ENCODE data around the gene GPATCH2L. TPM values are rescaled to one million over a fixed set of nuclear protein-coding genes. Genes with fewer than 3 reads are reported as not detected.

The GPATCH2L gene
- total RNA-seq, 1 experiment from 2014 or later = 71.8 TPM

DNA sequence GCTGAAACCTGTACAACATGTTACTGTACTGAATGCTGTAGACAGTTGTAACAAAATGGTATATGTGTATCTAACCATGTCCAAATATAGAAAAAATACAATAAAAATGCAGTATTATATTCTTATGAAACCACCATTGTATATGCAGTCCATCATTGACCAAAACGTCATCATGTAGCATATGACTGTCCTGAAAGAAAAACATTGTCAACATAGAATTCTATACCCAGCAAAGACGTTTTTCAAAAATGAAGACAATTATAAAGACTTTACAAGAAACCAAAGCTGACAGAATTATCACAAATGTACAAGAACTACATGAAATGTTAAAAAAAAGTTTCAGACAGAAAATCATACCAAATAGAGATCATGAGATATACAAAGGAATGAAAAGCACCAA lies 8.1 kb upstream of the GPATCH2L start:
- DNase-seq = no peak
- H3K4me2 ChIP-seq (ENCODE audit: low read depth, low read length, poor library complexity, severe bottlenecking) = no peak overlapping the region
- no peaks in the 10 kb centered on the region for H3K36me3 ChIP-seq (ENCODE audit: insufficient read depth, low read length)
- H3K9me3 ChIP-seq (ENCODE audit: low read length) = no peaks in the 10 kb centered on the region
- no peaks in the 10 kb centered on the region for H3K4me1 ChIP-seq (ENCODE audit: low read length)
- H3K27me3 ChIP-seq (ENCODE audit: low read length) = no peaks in the 10 kb centered on the region
- H2AFZ ChIP-seq (ENCODE audit: low read length) = no peak overlapping the region
- H3K9me2 ChIP-seq (replicated peaks; ENCODE audit: insufficient read depth, low read length) = no peaks in the 10 kb centered on the region
- H3K9ac ChIP-seq (ENCODE audit: low read length) = no peak overlapping the region
- H3K79me2 ChIP-seq (ENCODE audit: low read length) = no peaks in the 10 kb centered on the region
- H4K20me1 ChIP-seq (ENCODE audit: insufficient read depth, low read depth, low read length) = no peaks in the 10 kb centered on the region
- no peak overlapping the region for H3K27ac ChIP-seq (ENCODE audit: low read length)
- H3K4me3 ChIP-seq (ENCODE audit: low read length) = no peak overlapping the region

DNA sequence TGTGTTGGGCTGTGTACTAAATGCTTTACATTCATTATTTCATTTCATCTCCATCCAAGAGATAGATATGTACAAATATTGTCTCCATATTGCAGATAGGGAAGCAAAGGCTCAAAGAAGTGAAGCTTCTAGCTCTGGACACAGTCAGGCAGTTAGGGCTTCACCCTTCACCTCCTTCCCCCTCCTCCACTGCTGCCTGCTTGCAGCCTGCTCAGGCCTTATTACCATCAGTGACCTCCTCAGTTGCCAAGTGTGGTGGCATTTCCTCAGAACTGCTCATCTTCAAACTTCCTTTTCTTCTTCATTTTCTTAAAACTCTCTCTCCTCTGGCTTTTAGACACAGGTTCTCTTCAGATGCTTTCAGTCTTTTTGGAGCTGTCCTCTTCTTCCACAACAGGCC lies 4.7 kb upstream of the GPATCH2L start:
- H3K4me2 ChIP-seq (ENCODE audit: low read depth, low read length, poor library complexity, severe bottlenecking) = no peak overlapping the region
- no peak overlapping the region for H2AFZ ChIP-seq (ENCODE audit: low read length)
- no peak overlapping the region for H3K27ac ChIP-seq (ENCODE audit: low read length)
- peaks cover 6% of the 10 kb centered on the region for H3K4me1 ChIP-seq (ENCODE audit: low read length)
- peaks cover 2% of the 10 kb centered on the region for H3K79me2 ChIP-seq (ENCODE audit: low read length)
- no peak overlapping the region for H3K4me3 ChIP-seq (ENCODE audit: low read length)
- H4K20me1 ChIP-seq (ENCODE audit: insufficient read depth, low read depth, low read length) = no peaks in the 10 kb centered on the region
- H3K27me3 ChIP-seq (ENCODE audit: low read length) = no peaks in the 10 kb centered on the region
- no peaks in the 10 kb centered on the region for H3K9me3 ChIP-seq (ENCODE audit: low read length)
- no peaks in the 10 kb centered on the region for H3K9me2 ChIP-seq (replicated peaks; ENCODE audit: insufficient read depth, low read length)
- no peak overlapping the region for H3K9ac ChIP-seq (ENCODE audit: low read length)
- DNase-seq = no peak
- H3K36me3 ChIP-seq (ENCODE audit: insufficient read depth, low read length) = no peaks in the 10 kb centered on the region

DNA sequence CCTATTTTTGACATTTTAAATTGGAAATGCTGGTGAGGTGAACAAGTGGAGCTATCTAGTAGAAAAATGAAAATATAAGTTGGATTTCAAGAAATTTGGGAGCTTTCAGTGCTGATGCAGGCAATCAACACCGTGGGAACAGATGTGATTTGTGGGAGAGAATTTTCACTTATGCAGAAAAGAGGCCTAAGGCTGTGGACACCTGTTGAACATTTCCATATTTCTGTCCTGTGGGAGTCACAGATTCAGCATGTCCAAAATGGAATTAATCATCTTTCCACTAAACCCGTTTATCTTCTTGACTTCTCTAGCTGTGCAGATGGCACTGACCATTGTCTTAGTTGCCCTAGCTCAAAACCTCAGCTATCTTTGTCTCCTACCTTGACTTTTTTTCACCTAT lies 2.5 kb upstream of the GPATCH2L start:
- peaks cover 6% of the 10 kb centered on the region; the same call in 1 of the 2 replicates for H3K36me3 ChIP-seq (ENCODE audit: insufficient read depth, low read length)

DNA sequence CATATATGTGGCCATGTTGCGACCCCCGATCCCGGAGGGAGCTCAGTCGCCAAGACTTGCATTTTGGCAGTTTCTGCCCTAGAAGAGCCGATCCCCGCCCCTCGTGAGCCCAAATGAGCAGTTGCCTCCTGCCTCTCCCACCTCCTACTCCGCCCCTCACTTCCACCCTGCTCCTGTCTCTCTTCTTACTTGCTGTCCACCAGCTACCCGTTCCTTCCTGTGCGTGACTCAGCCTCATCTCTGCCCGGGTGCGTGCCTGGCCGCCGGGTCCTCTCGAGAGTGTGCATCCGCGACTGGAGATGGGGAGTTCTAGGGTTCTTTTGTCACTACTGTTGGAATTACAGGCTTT lies 585 bp downstream of the GPATCH2L start:
- Histone ChIP-seq H4K20me1 (ENCODE audit: insufficient read depth, low read depth, low read length) (peaks cover 34% of the 10 kb centered on the region), H3K4me2 (ENCODE audit: low read depth, low read length, poor library complexity, severe bottlenecking) (peak overlapping the region; percentile 89), H3K79me2 (ENCODE audit: low read length) (peaks cover 55% of the 10 kb centered on the region), H3K4me1 (ENCODE audit: low read length) (peaks cover 53% of the 10 kb centered on the region), H3K27me3 (ENCODE audit: low read length) (no peaks in the 10 kb centered on the region), H3K36me3 (ENCODE audit: insufficient read depth, low read length) (peaks cover 37% of the 10 kb centered on the region), H3K9me2 (replicated peaks; ENCODE audit: insufficient read depth, low read length) (no peaks in the 10 kb centered on the region), H3K4me3 (ENCODE audit: low read length) (peak overlapping the region; percentile 93), H2AFZ (ENCODE audit: low read length) (peak overlapping the region; percentile 55; the same call in 1 of the 2 replicates), H3K9ac (ENCODE audit: low read length) (peak overlapping the region; percentile 93), H3K9me3 (ENCODE audit: low read length) (no peaks in the 10 kb centered on the region), H3K27ac (ENCODE audit: low read length) (peak overlapping the region; percentile 64)
- DNase-seq = peak; percentile 90

More for the DNA sequence above, 2.5 kb upstream of the GPATCH2L start:
- Histone ChIP-seq H2AFZ (ENCODE audit: low read length) (no peak overlapping the region), H3K9ac (ENCODE audit: low read length) (no peak overlapping the region), H4K20me1 (ENCODE audit: insufficient read depth, low read depth, low read length) (peaks cover 16% of the 10 kb centered on the region), H3K9me3 (ENCODE audit: low read length) (no peaks in the 10 kb centered on the region), H3K27me3 (ENCODE audit: low read length) (no peaks in the 10 kb centered on the region), H3K27ac (ENCODE audit: low read length) (no peak overlapping the region), H3K79me2 (ENCODE audit: low read length) (peaks cover 24% of the 10 kb centered on the region), H3K4me2 (ENCODE audit: low read depth, low read length, poor library complexity, severe bottlenecking) (no peak overlapping the region), H3K9me2 (replicated peaks; ENCODE audit: insufficient read depth, low read length) (no peaks in the 10 kb centered on the region), H3K4me1 (ENCODE audit: low read length) (peaks cover 22% of the 10 kb centered on the region), H3K4me3 (ENCODE audit: low read length) (no peak overlapping the region)
- no peak for DNase-seq

DNA sequence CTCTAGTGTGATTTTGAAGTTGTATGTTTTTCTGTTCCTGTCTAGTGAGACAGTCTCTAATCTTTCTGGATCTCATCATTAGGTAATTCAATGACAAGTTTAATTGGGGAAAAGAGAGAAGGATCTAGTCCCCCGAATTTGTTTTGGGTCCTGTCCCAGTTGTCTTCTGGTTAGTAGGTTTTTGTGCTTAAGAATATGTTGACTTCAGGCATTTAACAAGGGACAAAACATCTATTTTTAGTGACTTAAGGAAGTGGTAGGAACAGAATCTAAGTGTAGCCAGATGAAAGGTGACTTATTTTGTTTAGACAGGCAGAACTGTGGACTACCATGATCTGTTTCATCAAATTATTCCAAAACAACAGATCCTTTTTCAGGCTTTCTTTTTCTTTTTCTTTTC lies 2.2 kb downstream of the GPATCH2L start:
- Histone ChIP-seq H3K4me1 (ENCODE audit: low read length) (peaks cover 53% of the 10 kb centered on the region), H3K9me3 (ENCODE audit: low read length) (no peaks in the 10 kb centered on the region), H4K20me1 (ENCODE audit: insufficient read depth, low read depth, low read length) (peaks cover 39% of the 10 kb centered on the region), H2AFZ (ENCODE audit: low read length) (no peak overlapping the region), H3K27ac (ENCODE audit: low read length) (no peak overlapping the region), H3K27me3 (ENCODE audit: low read length) (no peaks in the 10 kb centered on the region), H3K4me2 (ENCODE audit: low read depth, low read length, poor library complexity, severe bottlenecking) (peak overlapping the region; percentile 89), H3K79me2 (ENCODE audit: low read length) (peaks cover 72% of the 10 kb centered on the region), H3K9ac (ENCODE audit: low read length) (no peak overlapping the region), H3K36me3 (ENCODE audit: insufficient read depth, low read length) (peaks cover 53% of the 10 kb centered on the region), H3K9me2 (replicated peaks; ENCODE audit: insufficient read depth, low read length) (no peaks in the 10 kb centered on the region), H3K4me3 (ENCODE audit: low read length) (no peak overlapping the region)
- no peak for DNase-seq

DNA sequence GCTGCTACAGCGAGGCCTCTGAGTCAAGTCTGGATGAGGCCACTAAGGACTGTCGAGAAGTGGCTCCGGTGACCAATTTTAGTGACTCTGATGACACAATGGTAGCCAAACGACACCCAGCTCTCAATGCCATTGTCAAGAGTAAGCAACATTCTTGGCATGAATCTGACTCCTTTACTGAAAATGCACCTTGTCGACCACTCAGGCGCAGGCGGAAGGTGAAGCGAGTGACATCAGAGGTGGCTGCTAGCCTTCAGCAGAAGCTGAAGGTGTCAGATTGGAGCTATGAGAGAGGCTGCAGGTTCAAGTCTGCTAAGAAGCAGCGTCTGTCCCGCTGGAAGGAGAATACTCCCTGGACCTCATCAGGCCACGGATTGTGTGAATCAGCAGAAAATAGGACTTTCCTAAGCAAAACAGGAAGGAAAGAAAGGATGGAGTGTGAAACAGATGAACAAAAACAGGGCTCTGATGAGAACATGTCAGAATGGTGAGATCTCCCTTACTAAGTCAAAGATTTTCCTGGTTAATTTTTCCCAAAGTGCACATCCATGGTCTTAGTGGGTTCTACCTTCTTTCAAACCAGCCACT lies 2.9 kb downstream of the GPATCH2L start:
- peak overlapping the region; percentile 38 for H3K4me2 ChIP-seq (ENCODE audit: low read depth, low read length, poor library complexity, severe bottlenecking)
- no peaks in the 10 kb centered on the region for H3K9me2 ChIP-seq (replicated peaks; ENCODE audit: insufficient read depth, low read length)
- H3K36me3 ChIP-seq (ENCODE audit: insufficient read depth, low read length) = peaks cover 61% of the 10 kb centered on the region
- H3K27me3 ChIP-seq (ENCODE audit: low read length) = no peaks in the 10 kb centered on the region
- no peak overlapping the region for H3K27ac ChIP-seq (ENCODE audit: low read length)
- peaks cover 39% of the 10 kb centered on the region for H4K20me1 ChIP-seq (ENCODE audit: insufficient read depth, low read depth, low read length)
- DNase-seq = no peak
- H3K9me3 ChIP-seq (ENCODE audit: low read length) = no peaks in the 10 kb centered on the region
- peaks cover 79% of the 10 kb centered on the region for H3K79me2 ChIP-seq (ENCODE audit: low read length)
- H3K4me1 ChIP-seq (ENCODE audit: low read length) = peaks cover 53% of the 10 kb centered on the region
- peak overlapping the region; percentile 2; the same call in 1 of the 2 replicates for H3K4me3 ChIP-seq (ENCODE audit: low read length)
- no peak overlapping the region for H2AFZ ChIP-seq (ENCODE audit: low read length)
- no peak overlapping the region for H3K9ac ChIP-seq (ENCODE audit: low read length)

DNA sequence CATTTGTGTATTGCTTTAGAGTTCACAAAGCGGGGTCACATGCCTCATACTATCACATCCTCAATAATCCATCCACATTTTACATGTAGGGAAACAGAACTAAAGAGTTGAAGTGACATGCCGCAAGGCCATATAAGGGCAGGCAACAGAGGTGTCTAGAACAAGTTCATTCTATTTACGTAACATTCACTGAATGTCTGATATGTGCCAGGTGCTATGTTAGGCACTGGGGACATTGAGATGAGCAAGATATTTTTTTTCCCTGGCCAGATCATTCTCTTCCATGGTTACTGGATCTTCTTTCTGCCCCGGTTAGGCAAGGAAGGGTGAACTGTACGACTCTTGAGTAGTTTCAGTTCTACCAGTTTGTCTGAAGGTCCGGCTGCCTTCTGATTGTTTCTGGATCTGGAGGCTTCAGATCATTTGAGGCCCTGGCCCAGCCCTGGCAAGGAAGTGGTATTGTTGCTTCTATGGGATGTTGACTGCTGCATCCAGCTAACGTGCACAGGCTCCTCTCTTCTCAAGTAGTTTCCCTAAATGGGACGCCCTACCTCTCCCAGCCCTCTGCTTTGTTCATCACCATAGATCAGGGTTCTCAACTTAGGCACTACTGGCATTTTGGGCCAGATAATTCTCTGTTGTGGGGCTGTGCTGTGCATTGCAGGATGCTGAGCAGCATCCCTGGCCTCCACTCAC lies 12.1 kb downstream of the GPATCH2L start:
- H3K4me1 ChIP-seq (ENCODE audit: low read length) = no peaks in the 10 kb centered on the region
- peaks cover 98% of the 10 kb centered on the region for H3K79me2 ChIP-seq (ENCODE audit: low read length)
- H3K4me2 ChIP-seq (ENCODE audit: low read depth, low read length, poor library complexity, severe bottlenecking) = no peak overlapping the region
- H3K36me3 ChIP-seq (ENCODE audit: insufficient read depth, low read length) = peaks cover 70% of the 10 kb centered on the region
- peaks cover 8% of the 10 kb centered on the region; the same call in 1 of the 2 replicates for H4K20me1 ChIP-seq (ENCODE audit: insufficient read depth, low read depth, low read length)
- no peak overlapping the region for H3K9ac ChIP-seq (ENCODE audit: low read length)
- no peaks in the 10 kb centered on the region for H3K27me3 ChIP-seq (ENCODE audit: low read length)
- no peak overlapping the region for H3K4me3 ChIP-seq (ENCODE audit: low read length)
- H3K9me2 ChIP-seq (replicated peaks; ENCODE audit: insufficient read depth, low read length) = no peaks in the 10 kb centered on the region
- DNase-seq = no peak
- no peak overlapping the region for H2AFZ ChIP-seq (ENCODE audit: low read length)
- no peaks in the 10 kb centered on the region for H3K9me3 ChIP-seq (ENCODE audit: low read length)
- no peak overlapping the region for H3K27ac ChIP-seq (ENCODE audit: low read length)

DNA sequence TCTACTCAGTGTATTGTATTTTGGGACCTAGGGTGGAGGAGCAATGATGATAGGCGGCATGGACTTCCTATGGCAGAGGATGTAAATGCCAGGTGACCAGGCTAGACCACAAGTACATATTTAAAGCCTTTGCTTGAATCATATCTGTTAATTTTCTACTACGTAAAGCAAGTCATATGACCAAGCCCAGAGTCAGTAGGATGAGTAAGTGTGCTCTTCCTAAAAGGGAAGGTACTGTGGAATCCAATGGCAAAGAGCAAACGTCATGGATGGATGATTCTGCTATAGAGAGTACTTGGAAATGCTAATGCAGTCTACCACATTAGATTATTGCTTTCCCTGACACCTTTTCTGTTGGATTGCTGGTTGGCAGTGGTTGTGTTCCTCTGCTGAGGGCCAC lies 16.8 kb downstream of the GPATCH2L start:
- Histone ChIP-seq H3K9me2 (replicated peaks; ENCODE audit: insufficient read depth, low read length) (no peaks in the 10 kb centered on the region), H3K79me2 (ENCODE audit: low read length) (peaks cover 97% of the 10 kb centered on the region), H3K4me3 (ENCODE audit: low read length) (no peak overlapping the region), H2AFZ (ENCODE audit: low read length) (no peak overlapping the region), H4K20me1 (ENCODE audit: insufficient read depth, low read depth, low read length) (peaks cover 14% of the 10 kb centered on the region; the same call in 1 of the 2 replicates), H3K27ac (ENCODE audit: low read length) (no peak overlapping the region), H3K4me2 (ENCODE audit: low read depth, low read length, poor library complexity, severe bottlenecking) (no peak overlapping the region), H3K4me1 (ENCODE audit: low read length) (no peaks in the 10 kb centered on the region), H3K27me3 (ENCODE audit: low read length) (no peaks in the 10 kb centered on the region), H3K36me3 (ENCODE audit: insufficient read depth, low read length) (peaks cover 77% of the 10 kb centered on the region), H3K9ac (ENCODE audit: low read length) (no peak overlapping the region), H3K9me3 (ENCODE audit: low read length) (no peaks in the 10 kb centered on the region)
- no peak for DNase-seq
